SK-N-SH (cell line): Measurements from ENCODE around the gene HK3. TPM values are rescaled to one million over a fixed set of nuclear protein-coding genes. Genes with fewer than 3 reads are reported as not detected.

Source experiments
- CTCF ChIA-PET: fragments of 300-600, 350-600 bp; formaldehyde crosslinking; extraction: SDS; loops from one replicate; lab custom pipeline; 2021; lab: Yijun Ruan, JAX
- POLR2A ChIA-PET: fragments of 350-600 bp; sonication (Branson Sonifier 250); formaldehyde crosslinking; extraction: SDS; loops from one replicate; lab custom pipeline; 2020; ENCODE audit warnings: antibody characterized with exemption, inconsistent platforms; lab: Yijun Ruan, JAX
- DNase-seq: peaks from one replicate; pipeline ENCODE4 v3.0.0; 2012
- H2AFZ ChIP-seq: fragments of 200-600 bp; sonication (generic); 2 replicates; pipeline ENCODE4 v1.8.1; 2016; ENCODE audit warnings: antibody characterized with exemption, mild to moderate bottlenecking, low read depth
- H3F3A ChIP-seq: fragments of 200-600 bp; sonication (generic); replicated peaks from 2 replicates; pipeline ENCODE3; 2016; ENCODE audit warnings: antibody characterized with exemption, mild to moderate bottlenecking; ENCODE audit not compliant: insufficient read depth
- H3K27ac ChIP-seq, 2 experiments: fragments of 200-500 bp in 1 of 2; fragments of 200-600 bp in 1 of 2; sonication (Bioruptor generic) in 1 of 2; sonication (generic), shearing (Covaris generic) in 1 of 2; 2 replicates each; pipeline versions ENCODE4 v1.5.1 to v1.6.1; 2014 to 2016; ENCODE audit warnings: low read depth in 2 of 2, inconsistent platforms in 1 of 2, low read length in 1 of 2, mild to moderate bottlenecking in 1 of 2, mixed read lengths in 1 of 2
- H3K27me3 ChIP-seq: fragments of 200-600 bp; sonication (generic), shearing (Covaris generic); 2 replicates; pipeline ENCODE4 v1.6.1; 2016; ENCODE audit warnings: mixed run types; ENCODE audit not compliant: insufficient read depth
- H3K36me3 ChIP-seq, 2 experiments: fragments of 200-500 bp in 1 of 2; fragments of 200-600 bp in 1 of 2; sonication (Bioruptor generic) in 1 of 2; sonication (generic) in 1 of 2; replicated peaks in 1 of 2; 2 replicates each; pipeline versions ENCODE3 to v1.5.1; 2014 to 2016; ENCODE audit warnings: low read length in 1 of 2, mild to moderate bottlenecking in 1 of 2; ENCODE audit not compliant: insufficient read depth in 2 of 2, control insufficient read depth in 1 of 2
- H3K4me1 ChIP-seq, 2 experiments: fragments of 200-500 bp in 1 of 2; fragments of 200-600 bp in 1 of 2; sonication (Bioruptor generic) in 1 of 2; sonication (generic), shearing (Covaris generic) in 1 of 2; 2 replicates each; pipeline versions ENCODE4 v1.5.1 to v1.6.1; 2014 to 2016; ENCODE audit warnings: low read depth in 1 of 2, low read length in 1 of 2, mixed run types in 1 of 2; ENCODE audit not compliant: insufficient read depth in 2 of 2, control insufficient read depth in 1 of 2
- H3K4me2 ChIP-seq: fragments of 200-600 bp; sonication (generic), shearing (Covaris generic); 2 replicates; pipeline ENCODE4 v1.6.1; 2017; ENCODE audit warnings: mixed run types
- H3K4me3 ChIP-seq, 2 experiments: fragments of 200-500 bp in 1 of 2; fragments of 200-600 bp in 1 of 2; sonication (Bioruptor generic) in 1 of 2; sonication (generic), shearing (Covaris generic) in 1 of 2; 2 replicates each; pipeline versions ENCODE4 v1.5.1 to v1.8.1; 2014 to 2016; ENCODE audit warnings: low read depth in 2 of 2, inconsistent platforms in 1 of 2, low read length in 1 of 2, mild to moderate bottlenecking in 1 of 2, mixed read lengths in 1 of 2, moderate library complexity in 1 of 2
- H3K79me2 ChIP-seq: fragments of 200-600 bp; sonication (generic); 2 replicates; pipeline ENCODE4 v1.8.1; 2017; ENCODE audit warnings: mild to moderate bottlenecking; ENCODE audit not compliant: insufficient read depth
- H3K9ac ChIP-seq: fragments of 200-600 bp; sonication (generic); 2 replicates; pipeline ENCODE4 v1.6.1; 2017; ENCODE audit warnings: mixed run types
- H3K9me2 ChIP-seq: fragments of 200-600 bp; sonication (generic); 2 replicates; pipeline ENCODE4 v1.6.1; 2017; ENCODE audit warnings: mixed run types
- H3K9me3 ChIP-seq: fragments of 200-600 bp; sonication (generic); 2 replicates; pipeline ENCODE4 v1.6.1; 2017; ENCODE audit warnings: mixed run types, mild to moderate bottlenecking, moderate library complexity
- H4K20me1 ChIP-seq: fragments of 200-600 bp; sonication (generic); 2 replicates; pipeline ENCODE4 v1.6.1; 2017; ENCODE audit warnings: mild to moderate bottlenecking, mixed run types; ENCODE audit not compliant: insufficient read depth
- ELF1 ChIP-seq: IDR thresholded peaks from 2 replicates; pipeline ENCODE4 v1.4.0; 2012
- EZH2phosphoT487 ChIP-seq: fragments of 200-600 bp; sonication (generic); IDR thresholded peaks from 2 replicates; pipeline ENCODE4 v1.6.1; 2017; ENCODE audit warnings: low read depth, mixed run types, mild to moderate bottlenecking, antibody characterized with exemption, moderate library complexity, borderline replicate concordance
- FOSL2 ChIP-seq: IDR thresholded peaks from 2 replicates; pipeline ENCODE4 v1.4.0; 2012; ENCODE audit warnings: low read depth, mild to moderate bottlenecking, moderate library complexity, borderline replicate concordance
- GATA2 ChIP-seq: sonication (generic); formaldehyde crosslinking; IDR thresholded peaks from 2 replicates; pipeline ENCODE4 v1.5.0; 2020; ENCODE audit warnings: mild to moderate bottlenecking, missing genetic modification reagents
- IRF3 ChIP-seq: fragments of 150-350 bp; IDR thresholded peaks from 2 replicates; pipeline ENCODE4 v1.6.1; 2016; ENCODE audit warnings: mild to moderate bottlenecking, low read depth, low read length
- MAX ChIP-seq: IDR thresholded peaks from 2 replicates; pipeline ENCODE4 v1.4.0; 2012; ENCODE audit warnings: low read depth
- MEF2A ChIP-seq: IDR thresholded peaks from 2 replicates; pipeline ENCODE4 v1.4.0; 2012; ENCODE audit warnings: low read depth, borderline replicate concordance
- MXI1 ChIP-seq: IDR thresholded peaks from 2 replicates; pipeline ENCODE4 v1.6.1; 2012; ENCODE audit warnings: mild to moderate bottlenecking, low read depth, low read length, improper control_type of control experiment
- NFIC ChIP-seq: IDR thresholded peaks from 2 replicates; pipeline ENCODE4 v1.4.0; 2012; ENCODE audit warnings: borderline replicate concordance
- NRF1 ChIP-seq: IDR thresholded peaks from 2 replicates; pipeline ENCODE4 v1.6.1; 2012; ENCODE audit warnings: low read depth, mild to moderate bottlenecking, low read length
- PBX3 ChIP-seq: IDR thresholded peaks from 2 replicates; pipeline ENCODE4; 2012
- POLR2AphosphoS5 ChIP-seq: IDR thresholded peaks from 2 replicates; pipeline ENCODE4 v1.6.1; 2012; ENCODE audit warnings: low read depth, low read length
- RAD21 ChIP-seq: IDR thresholded peaks from 2 replicates; pipeline ENCODE4 v1.6.1; 2012; ENCODE audit warnings: mild to moderate bottlenecking, low read length
- RFX5 ChIP-seq: IDR thresholded peaks from 2 replicates; pipeline ENCODE4 v1.6.1; 2012; ENCODE audit warnings: mild to moderate bottlenecking, improper control_type of control experiment, low read length
- SIN3A ChIP-seq: IDR thresholded peaks from 2 replicates; pipeline ENCODE4 v1.6.1; 2012; ENCODE audit warnings: low read depth, mild to moderate bottlenecking, low read length, moderate library complexity, borderline replicate concordance
- SMC3 ChIP-seq: IDR thresholded peaks from 2 replicates; pipeline ENCODE4 v1.6.1; 2012; ENCODE audit warnings: low read depth, low read length, improper control_type of control experiment
- TAF1 ChIP-seq: IDR thresholded peaks from 2 replicates; pipeline ENCODE4 v1.6.1; 2012; ENCODE audit warnings: low read depth, mild to moderate bottlenecking, low read length, moderate library complexity, borderline replicate concordance
- USF1 ChIP-seq: IDR thresholded peaks from 2 replicates; pipeline ENCODE4 v1.4.0; 2012; ENCODE audit warnings: low read depth, borderline replicate concordance
- USF2 ChIP-seq: fragments of 150-350 bp; IDR thresholded peaks from 2 replicates; pipeline ENCODE4 v1.6.1; 2017; ENCODE audit warnings: antibody characterized with exemption, low read length, low read depth, borderline replicate concordance
- YY1 ChIP-seq: IDR thresholded peaks from 2 replicates; pipeline ENCODE4 v1.4.0; 2012; ENCODE audit warnings: low read depth, mild to moderate bottlenecking
- WGBS: methylation state at CpG from one replicate; pipeline ENCODE4 v1.1.6; 2017; ENCODE audit warnings: low lambda C conversion rate; 5-methylcytosine and 5-hydroxymethylcytosine counted together
- polyA plus RNA-seq, 3 experiments: library from polyadenylated mRNA; depleted of rRNA; stranded (reverse); fragments of >200 nt; gene quantifications; 2 replicates each; pipeline ENCODE4 v1.2.3, GENCODE V29; 2012

HK3 gene
- polyA plus RNA-seq, 1 of the 3 experiments (the other 2 are of a cell fraction): 0.02 TPM

GRCh38 chr5:176844281-176844680 is 54.9 kb downstream of the HK3 start:
- DNase-seq: no peak
- H3K4me1 ChIP-seq: peaks cover 0 to 62% of the 10 kb centered on the region in 2 experiments; a peak in 1 of 4 replicates
- H3K79me2 ChIP-seq: no peaks in the 10 kb centered on the region
- H2AFZ ChIP-seq: no peak overlapping the region
- peak overlapping the region in 1 of 2 experiments; percentile 95; a peak in 2 of 4 replicates for H3K27ac ChIP-seq
- ChIA-PET POLR2A (interaction anchor here (1.3 to 1.7 kb wide), 2 partner anchors 32 to 40 kb away, joined by 4 read pairs; no protein-coding TSS in a partner anchor), CTCF (interaction anchor here (1.4 to 1.6 kb wide), 2 partner anchors 11 to 144 kb away, joined by 3 to 4 read pairs; no protein-coding TSS in a partner anchor)
- 83% methylated on average over 9 of the region's 10 CpGs for WGBS
- H3K36me3 ChIP-seq: no peaks in the 10 kb centered on the region
- TF ChIP-seq NFIC: no peak
- TF ChIP-seq SMC3: no peak
- no peak for TF ChIP-seq POLR2AphosphoS5
- no peak for TF ChIP-seq RFX5
- TF ChIP-seq NRF1: no peak
- TF ChIP-seq IRF3: no peak
- no peak for TF ChIP-seq YY1
- no peak for TF ChIP-seq USF1
- TF ChIP-seq MXI1: no peak
- H3K4me3 ChIP-seq: no peak overlapping the region
- H3K9ac ChIP-seq: no peak overlapping the region
- no peaks in the 10 kb centered on the region for H3F3A ChIP-seq
- no peaks in the 10 kb centered on the region for H4K20me1 ChIP-seq
- H3K9me3 ChIP-seq: no peaks in the 10 kb centered on the region
- no peaks in the 10 kb centered on the region for H3K27me3 ChIP-seq
- H3K9me2 ChIP-seq: no peaks in the 10 kb centered on the region
- no peak overlapping the region for H3K4me2 ChIP-seq

GRCh38 chr5:176843673-176844072 is 55.5 kb downstream of the HK3 start:
- Histone ChIP-seq H3K27me3 (no peaks in the 10 kb centered on the region), H3K36me3 (no peaks in the 10 kb centered on the region), H3K9me2 (no peaks in the 10 kb centered on the region), H3K4me3 (no peak overlapping the region), H3K27ac (peak overlapping the region in 1 of 2 experiments; percentile 95; a peak in 2 of 4 replicates), H3K9me3 (no peaks in the 10 kb centered on the region), H3K4me2 (no peak overlapping the region), H2AFZ (no peak overlapping the region), H3F3A (no peaks in the 10 kb centered on the region), H3K9ac (no peak overlapping the region), H3K4me1 (peaks cover 0 to 68% of the 10 kb centered on the region in 2 experiments; a peak in 1 of 4 replicates), H3K79me2 (no peaks in the 10 kb centered on the region), H4K20me1 (no peaks in the 10 kb centered on the region)
- POLR2A ChIA-PET: no interaction called here
- TF ChIP-seq RFX5: no peak
- TF ChIP-seq GATA2 (CRISPR knock-in tag): no peak
- TF ChIP-seq EZH2phosphoT487: no peak
- TF ChIP-seq PBX3: no peak
- no peak for TF ChIP-seq USF2
- TF ChIP-seq NFIC: no peak
- no peak for TF ChIP-seq POLR2AphosphoS5
- TF ChIP-seq MAX: no peak
- no peak for TF ChIP-seq MEF2A
- no peak for TF ChIP-seq FOSL2
- TF ChIP-seq ELF1: no peak
- no peak for TF ChIP-seq MXI1
- TF ChIP-seq TAF1: no peak
- no peak for TF ChIP-seq RAD21
- no peak for TF ChIP-seq SIN3A
- CTCF ChIA-PET: interaction anchor here (1.0 to 1.6 kb wide), 3 partner anchors 11 to 143 kb away, joined by 3 to 5 read pairs (median 4); no protein-coding TSS in a partner anchor
- WGBS: 77% methylated on average over 15 of the region's 21 CpGs
- no peak for DNase-seq
